HG03521 (cell line): ENCODE data around the gene AMOTL2.

Experiments
- ATAC-seq: cut with Tn5 transposase; IDR thresholded peaks from one replicate; pipeline ENCODE4 v1.9.1; 2021; ENCODE audit warnings: mild to moderate bottlenecking, moderate library complexity; ENCODE audit not compliant: unreplicated experiment

AMOTL2 gene

DNA sequence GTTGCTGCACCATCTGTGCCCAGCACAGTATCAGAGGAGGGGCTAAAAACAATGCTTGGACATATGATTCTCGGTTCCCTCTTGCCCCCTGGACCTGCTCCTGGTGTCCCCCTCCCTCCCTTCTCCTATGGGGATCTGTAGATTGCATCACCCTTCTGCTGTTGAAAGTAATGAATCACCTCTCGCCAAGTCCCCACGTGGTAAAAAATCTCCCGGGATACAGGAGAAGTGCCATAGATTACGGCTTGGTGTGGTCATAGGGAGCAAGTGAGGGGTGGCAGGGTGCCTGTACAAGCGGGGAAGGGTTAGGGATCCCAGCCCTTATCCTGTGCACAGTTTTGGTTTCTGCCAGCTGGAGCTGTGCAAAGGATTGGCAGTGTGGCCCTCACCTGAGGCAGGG, 37.7 kb downstream of the AMOTL2 start:
- ATAC-seq, result no peak

GRCh38 chr3:134334901-134335280, 39.4 kb downstream of the AMOTL2 start:
- ATAC-seq, result no peak

- ATAC-seq, result no peak
Observed at GRCh38 chr3:134334231-134334900, 39.9 kb downstream of the AMOTL2 start.

GRCh38 chr3:134333522-134334181, 40.6 kb downstream of the AMOTL2 start:
- no peak for ATAC-seq

DNA sequence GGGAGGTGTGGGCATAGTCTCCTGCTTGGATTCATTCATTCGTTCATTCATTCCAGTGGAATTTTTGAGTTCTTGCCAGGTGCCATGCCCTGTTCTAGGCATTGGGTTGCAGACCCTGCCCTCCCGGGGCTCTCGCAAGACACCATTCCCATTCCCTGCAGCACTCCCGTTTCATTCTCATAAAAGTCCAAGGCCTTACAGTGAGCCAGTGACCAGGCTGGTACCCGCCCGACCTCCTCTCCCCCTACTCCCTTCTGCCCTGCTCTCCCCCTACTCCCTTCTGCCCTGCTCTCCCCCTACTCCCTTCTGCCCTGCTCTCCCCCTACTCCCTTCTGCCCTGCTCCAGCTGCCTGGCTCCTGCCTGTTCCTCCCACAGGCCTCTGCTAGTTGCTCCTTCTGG, 41.9 kb downstream of the AMOTL2 start:
- ATAC-seq, result no peak

DNA sequence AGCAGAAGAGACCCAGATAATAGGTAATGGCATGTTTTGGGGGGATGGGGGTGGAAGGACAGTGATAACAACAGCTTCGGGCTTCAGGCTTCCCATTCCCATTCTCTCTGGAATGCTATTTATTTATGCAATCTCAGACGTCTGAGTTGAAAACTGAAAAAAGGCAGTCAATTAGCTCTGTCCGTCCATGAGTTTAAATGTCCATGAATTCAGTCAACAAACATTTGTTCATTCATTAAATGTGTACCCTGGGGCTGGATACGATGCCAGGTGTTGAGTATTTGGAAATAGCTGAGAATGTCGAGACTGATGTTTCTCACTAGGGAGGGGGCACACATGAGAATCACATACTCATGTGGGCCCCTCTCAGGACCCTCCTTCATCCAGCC, 42.4 kb downstream of the AMOTL2 start:
- ATAC-seq, result no peak

DNA sequence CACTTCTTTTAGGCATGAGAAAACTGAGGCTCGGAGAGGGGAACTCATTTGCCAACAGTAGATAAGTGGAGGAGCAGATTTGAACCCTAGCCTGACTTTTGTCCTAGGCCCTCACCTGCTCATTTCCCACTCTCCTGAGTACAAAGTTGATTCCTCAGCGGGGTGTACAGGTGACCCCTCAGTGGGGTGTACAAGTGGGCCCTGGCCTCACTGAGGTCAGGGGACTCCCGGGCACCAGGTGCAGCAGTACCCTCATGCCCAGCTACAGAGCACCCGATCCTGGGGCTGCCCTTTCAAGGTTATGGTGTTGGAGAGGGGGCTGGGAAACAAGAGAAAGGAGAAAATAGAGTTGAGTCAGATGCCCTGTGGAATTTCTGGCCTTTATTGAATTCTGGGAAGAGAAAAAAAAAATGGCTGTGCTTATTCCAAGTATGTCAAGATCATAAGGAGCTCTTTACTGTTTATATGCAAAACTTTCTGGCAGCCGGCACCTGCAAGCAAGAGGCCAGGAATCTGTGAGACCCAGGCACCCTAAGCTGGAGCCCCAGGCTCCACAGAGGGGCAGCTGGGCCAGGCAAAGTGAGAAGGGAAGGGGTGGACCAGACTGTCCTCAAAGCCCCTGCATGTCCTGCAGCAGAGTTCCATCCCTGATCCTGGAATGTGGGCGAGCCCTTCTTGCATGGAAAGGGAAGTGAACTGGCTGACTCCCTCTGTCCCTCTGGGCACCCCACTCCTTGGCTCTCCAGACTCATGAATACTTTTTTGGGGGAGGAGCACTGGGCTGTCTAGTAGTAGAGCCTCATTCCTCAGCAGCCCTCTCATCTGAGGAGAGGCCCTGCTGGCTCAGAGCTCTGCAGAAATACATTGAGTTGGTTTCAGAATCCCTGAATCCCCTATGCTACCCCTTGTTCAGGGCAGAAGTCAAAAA, 43.1 kb downstream of the AMOTL2 start:
- no peak for ATAC-seq

DNA sequence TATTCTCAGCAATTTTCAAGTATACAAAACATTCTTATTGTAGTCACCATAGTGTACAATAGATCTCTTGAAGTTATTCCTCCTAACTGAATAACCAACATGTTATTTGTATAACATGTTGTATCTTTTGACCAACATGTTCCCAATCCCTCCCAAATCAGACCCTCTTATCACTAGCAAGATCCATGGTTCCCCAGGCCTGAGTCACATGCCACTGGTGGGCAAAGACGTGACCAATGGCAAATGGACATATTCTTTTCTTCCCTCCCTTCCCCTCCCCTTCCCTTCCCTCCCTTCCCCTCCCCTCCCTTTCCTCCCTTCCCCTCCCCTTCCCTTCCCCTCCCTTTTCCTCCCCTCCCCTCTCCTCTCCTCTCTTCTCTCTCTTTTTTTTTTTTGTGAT, 45.4 kb downstream of the AMOTL2 start:
- no peak for ATAC-seq

- ATAC-seq, result no peak
Observed at GRCh38 chr3:134328147-134328591, 46.1 kb downstream of the AMOTL2 start.

DNA sequence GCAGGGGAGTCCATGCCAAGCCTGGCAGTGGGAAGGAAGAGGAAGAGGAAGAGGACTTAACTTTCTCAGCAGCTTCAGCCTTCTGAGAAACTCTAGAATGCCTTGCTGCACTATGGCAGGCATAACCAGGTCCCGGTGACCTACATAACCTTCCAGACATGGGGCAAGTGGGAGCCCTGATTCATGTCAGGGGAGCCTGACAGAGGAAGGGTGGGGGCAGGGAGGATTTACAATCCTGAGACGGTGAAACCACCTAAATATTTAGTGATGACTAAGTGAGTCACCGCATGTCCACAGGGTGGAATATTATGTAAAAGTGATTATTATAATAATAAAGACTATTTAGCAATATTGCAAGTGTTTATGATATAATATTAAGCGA, 46.7 kb downstream of the AMOTL2 start:
- no peak for ATAC-seq

DNA sequence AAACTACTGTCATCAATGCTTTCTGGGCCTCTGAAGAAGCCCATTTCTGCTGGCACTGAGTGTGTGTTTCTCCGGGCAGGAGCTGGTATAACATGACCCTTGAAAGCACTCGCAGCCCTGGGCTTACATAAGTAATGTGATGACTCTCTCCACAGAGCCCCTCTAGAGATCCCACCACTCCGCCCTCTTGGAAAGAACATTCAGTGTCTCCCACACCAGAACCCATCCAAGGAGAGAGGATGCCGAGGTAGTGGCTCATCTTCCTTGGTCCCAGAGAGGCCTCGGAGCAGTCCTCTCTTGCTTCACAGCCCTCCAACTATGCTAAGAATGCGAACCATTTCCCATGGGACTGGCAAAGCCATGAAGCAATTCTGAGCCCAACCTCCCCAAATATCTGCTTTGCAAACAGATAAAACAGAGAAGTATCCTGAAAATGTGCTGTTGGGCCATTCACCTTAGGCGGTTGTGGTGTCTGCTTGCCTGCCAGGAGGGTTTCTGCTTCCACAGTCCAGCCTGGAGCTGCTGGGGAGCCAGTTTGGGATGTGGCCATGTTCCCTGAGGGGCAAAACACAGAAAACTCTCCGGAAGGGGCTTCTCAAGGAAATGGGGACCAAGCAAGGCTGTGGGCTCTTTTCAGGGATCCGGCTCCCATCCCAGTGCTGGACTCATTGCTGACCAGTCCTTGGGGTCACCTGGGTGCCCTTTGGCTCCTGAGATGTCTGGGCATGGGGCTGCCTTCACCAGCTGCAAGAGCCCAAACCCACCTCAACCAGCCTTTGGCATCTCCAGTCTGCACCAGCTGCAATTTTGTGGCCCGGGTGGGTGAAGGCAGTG, 47.3 kb downstream of the AMOTL2 start:
- no peak for ATAC-seq

DNA sequence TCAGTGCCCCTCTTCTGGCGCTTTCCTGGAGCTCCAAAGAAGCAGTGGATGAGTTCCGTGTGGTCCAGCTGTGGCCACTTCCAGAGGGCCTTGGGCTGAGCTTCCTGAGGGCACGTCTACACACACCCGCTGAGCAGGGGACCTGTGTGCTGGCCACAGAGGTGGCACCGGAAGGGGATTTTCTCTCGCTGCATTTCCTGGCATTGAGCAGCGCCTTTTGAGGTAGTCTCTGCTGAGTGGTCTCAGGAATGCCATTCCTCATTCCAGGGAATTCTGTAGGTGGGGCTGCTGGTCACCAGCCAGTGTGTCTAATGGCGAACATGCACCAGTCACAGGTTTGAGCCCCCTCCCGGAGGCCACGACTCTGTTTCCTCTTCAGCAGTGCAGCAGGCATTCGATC, 48.1 kb downstream of the AMOTL2 start:
- ATAC-seq, result no peak

- no peak for ATAC-seq
Observed at GRCh38 chr3:134325706-134326105, 48.5 kb downstream of the AMOTL2 start.

GRCh38 chr3:134325061-134325705, 49.1 kb downstream of the AMOTL2 start:
- ATAC-seq, result no peak

- ATAC-seq, result no peak
Observed at GRCh38 chr3:134323966-134324962, 50.0 kb downstream of the AMOTL2 start.

DNA sequence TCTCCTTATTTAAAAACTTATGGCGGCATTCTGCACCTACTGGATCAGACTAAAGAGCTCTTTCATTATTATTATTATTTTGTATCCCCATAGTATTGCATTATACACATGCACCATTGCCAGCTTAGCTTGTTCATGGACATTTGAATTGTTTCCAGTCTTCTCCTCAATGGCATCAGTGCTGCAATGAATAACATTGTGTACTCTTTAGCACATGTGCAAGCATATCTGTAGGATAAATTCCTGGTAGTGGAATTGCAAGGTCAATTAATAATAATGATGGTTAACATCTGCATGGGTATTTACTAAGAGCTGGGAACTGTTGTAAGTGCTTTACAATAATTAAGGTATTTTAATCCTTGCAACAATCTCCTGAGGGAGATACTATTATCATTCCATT, 52.0 kb downstream of the AMOTL2 start:
- no peak for ATAC-seq

GRCh38 chr3:134320749-134321148, 53.5 kb downstream of the AMOTL2 start:
- ATAC-seq, result no peak

GRCh38 chr3:134319931-134320330, 54.3 kb downstream of the AMOTL2 start:
- ATAC-seq, result no peak

GRCh38 chr3:134318166-134318565, 56.1 kb downstream of the AMOTL2 start:
- ATAC-seq, result no peak
